Measurements from ENCODE around the gene NODAL.
"Not testable (repeated sequence)": the region's sequence is repeated elsewhere in the genome, so short reads cannot be mapped to it uniquely, and the experiment has no call there.

The NODAL gene

GRCh38 chr10:70441161-70441894 is at the start of gene NODAL:
NODAL (minus strand) TSS chr10:70441681; CDS start chr10:70441667, 14 bp downstream.
- DNase-seq (ENCODE audit: low spot score), result no peak
- in situ Hi-C loops (cut with MboI; ENCODE audit: low pct_unique_long_range_greater_than_20kb, low sequenced_read_pairs, unreplicated experiment), result no loop called here
- TF ChIP-seq CTCF (IDR thresholded peaks at IDR 0.05; ENCODE audit: extremely low read depth, insufficient read depth, missing control alignments), result no peak

- in situ Hi-C loops (cut with MboI; ENCODE audit: low pct_unique_long_range_greater_than_20kb, low sequenced_read_pairs, unreplicated experiment), result no loop called here
- no peak for TF ChIP-seq CTCF (IDR thresholded peaks at IDR 0.05; ENCODE audit: extremely low read depth, insufficient read depth, missing control alignments)
- DNase-seq (ENCODE audit: low spot score), result no peak
Measured at GRCh38 chr10:70490142-70490541, 48.7 kb upstream of the NODAL start.

GRCh38 chr10:70487824-70488223 is 46.3 kb upstream of the NODAL start:
- in situ Hi-C loops (cut with MboI; ENCODE audit: low pct_unique_long_range_greater_than_20kb, low sequenced_read_pairs, unreplicated experiment), result no loop called here
- TF ChIP-seq CTCF (IDR thresholded peaks at IDR 0.05; ENCODE audit: extremely low read depth, insufficient read depth, missing control alignments), result no peak
- no peak for DNase-seq (ENCODE audit: low spot score)

GRCh38 chr10:70483872-70484271 is 42.4 kb upstream of the NODAL start:
- DNase-seq (ENCODE audit: low spot score); in situ Hi-C loops (cut with MboI; ENCODE audit: low pct_unique_long_range_greater_than_20kb, low sequenced_read_pairs, unreplicated experiment): not testable (repeated sequence)

GRCh38 chr10:70482982-70483760 is 41.7 kb upstream of the NODAL start:
- TF ChIP-seq CTCF (IDR thresholded peaks at IDR 0.05; ENCODE audit: extremely low read depth, insufficient read depth, missing control alignments), result no peak
- in situ Hi-C loops (cut with MboI; ENCODE audit: low pct_unique_long_range_greater_than_20kb, low sequenced_read_pairs, unreplicated experiment), result no loop called here
- DNase-seq (ENCODE audit: low spot score), result no peak

GRCh38 chr10:70481831-70482530 is 40.5 kb upstream of the NODAL start:
- no peak for TF ChIP-seq CTCF (IDR thresholded peaks at IDR 0.05; ENCODE audit: extremely low read depth, insufficient read depth, missing control alignments)
- in situ Hi-C loops (cut with MboI; ENCODE audit: low pct_unique_long_range_greater_than_20kb, low sequenced_read_pairs, unreplicated experiment), result no loop called here
- DNase-seq (ENCODE audit: low spot score), result no peak
